Raji (cell line): ENCODE results near the gene FBXW2.

ENCODE experiments used
- POLR2A ChIP-seq: IDR thresholded peaks from 2 replicates; pipeline ENCODE4 v1.6.1; 2011; ENCODE audit warnings: low read depth, low read length, control low read depth; ENCODE audit not compliant: insufficient read depth

The FBXW2 gene

GRCh38 chr9:120791161-120791560 is 2.1 kb downstream of the FBXW2 start:
- TF ChIP-seq POLR2A = no peak

DNA sequence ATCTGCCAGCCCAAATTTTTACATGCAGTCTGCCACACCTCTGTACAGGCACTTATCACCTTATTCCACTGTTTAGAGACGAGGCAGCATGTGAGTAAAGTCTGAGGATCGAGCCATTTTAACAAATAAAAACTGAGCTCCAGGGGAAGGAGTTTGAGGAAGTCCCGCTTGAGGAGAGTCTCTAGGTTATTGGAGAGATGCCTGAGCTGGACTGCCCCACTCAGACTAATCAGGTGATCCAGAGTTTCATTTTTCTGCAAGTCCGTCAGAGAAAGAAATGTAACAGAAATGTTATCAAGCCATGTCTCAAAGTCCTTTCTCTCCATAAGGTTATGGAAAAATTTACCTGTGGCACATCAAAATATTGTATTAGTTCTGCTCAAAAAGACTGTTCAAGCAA is 5.3 kb downstream of the FBXW2 start:
- TF ChIP-seq POLR2A = no peak

- TF ChIP-seq POLR2A = no peak
Observed at GRCh38 chr9:120783602-120784047, 9.6 kb downstream of the FBXW2 start.

DNA sequence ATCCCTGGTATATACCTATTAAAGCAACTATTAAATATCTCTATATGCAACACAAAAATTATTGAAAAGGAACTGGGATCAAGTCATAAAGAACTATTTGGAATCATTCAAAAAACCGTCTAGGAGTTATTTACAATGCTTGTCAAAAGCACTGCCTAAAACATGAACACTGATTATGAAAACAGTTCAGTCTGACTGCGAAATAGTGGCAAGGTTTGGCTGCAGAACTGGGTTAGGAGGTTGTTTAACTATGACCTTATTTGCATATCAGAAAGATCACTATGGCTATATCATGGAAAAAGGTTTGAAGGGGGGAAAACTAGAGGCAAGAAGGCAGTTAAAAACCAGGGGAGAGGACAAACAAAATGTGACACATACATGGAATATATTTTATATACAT is 12.0 kb downstream of the FBXW2 start:
- no peak for TF ChIP-seq POLR2A

DNA sequence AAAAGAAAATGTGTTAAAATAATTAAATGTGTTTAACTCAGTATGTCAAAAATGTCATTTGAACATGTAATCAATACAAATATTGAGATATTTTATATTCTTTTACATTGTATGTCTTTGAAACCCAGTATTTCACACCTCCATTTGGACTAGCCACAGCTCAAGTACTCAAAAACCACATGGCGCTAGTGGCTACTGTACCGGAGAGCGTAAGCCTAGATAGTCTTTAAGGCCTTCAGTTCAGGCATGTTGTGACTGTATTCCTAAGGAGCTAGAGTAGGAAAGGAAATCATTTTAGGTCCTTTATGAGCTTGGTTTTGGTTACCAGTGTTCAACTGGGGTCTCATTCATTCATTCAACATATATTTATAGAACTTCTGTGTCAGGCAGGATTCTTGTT is 12.8 kb downstream of the FBXW2 start:
- no peak for TF ChIP-seq POLR2A

DNA sequence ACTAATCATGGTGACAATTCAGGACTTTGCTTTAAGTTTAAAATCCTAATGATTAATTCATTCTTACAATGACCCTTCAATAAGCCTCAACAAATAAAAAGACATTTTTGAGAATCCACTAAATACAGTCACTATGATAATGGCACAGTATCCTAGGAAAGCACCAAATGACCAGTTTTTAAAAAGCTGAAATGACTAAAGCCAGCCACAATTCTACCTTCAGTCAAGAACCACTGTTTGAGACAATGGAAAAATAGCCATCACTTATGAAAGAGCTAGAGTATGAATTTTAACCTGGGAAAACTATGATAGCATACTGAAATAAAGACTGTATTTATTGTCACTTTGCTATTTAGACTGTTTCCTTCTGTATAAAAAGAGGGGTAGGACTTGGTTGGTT is 14.0 kb downstream of the FBXW2 start:
- no peak for TF ChIP-seq POLR2A

DNA sequence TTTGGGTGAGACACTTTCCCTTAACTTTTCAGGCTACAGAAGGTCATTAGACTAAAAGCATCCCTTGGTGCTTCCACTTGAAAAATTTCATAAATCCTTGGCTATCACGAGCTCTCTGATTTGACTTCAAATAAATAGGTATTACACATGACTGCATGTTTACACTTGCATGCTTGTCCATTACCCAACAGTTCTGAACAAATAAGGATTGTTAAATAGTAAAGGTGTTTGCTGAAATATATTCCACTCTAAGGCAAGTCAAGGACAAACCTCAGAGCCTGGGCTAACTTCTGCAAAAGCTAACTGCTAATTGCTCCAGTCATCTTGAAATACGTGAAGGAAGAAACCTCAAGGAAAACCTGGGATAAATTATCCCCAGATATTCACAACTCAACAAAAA is 14.5 kb downstream of the FBXW2 start:
- TF ChIP-seq POLR2A = no peak

GRCh38 chr9:120777229-120777628 is 16.0 kb downstream of the FBXW2 start:
- no peak for TF ChIP-seq POLR2A

GRCh38 chr9:120776788-120777187 is 16.4 kb downstream of the FBXW2 start:
- no peak for TF ChIP-seq POLR2A

DNA sequence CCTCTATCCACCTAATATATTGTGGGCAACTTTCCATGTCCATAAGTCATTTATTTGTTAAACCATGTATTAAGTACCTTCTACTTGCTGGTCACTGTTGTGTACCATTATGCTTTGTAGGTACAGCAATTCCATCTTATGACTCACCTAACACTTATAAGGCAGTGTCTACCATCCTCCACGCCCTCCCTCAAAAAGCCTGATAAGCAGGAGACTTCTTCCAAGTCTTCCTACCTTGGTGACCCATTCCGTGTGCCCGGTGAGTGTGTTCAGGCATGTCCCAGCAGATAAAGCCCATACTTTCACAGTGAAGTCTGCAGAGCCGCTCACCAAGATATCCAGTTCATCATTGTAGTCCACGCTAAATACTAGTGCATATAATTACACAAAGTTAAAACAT is 17.4 kb downstream of the FBXW2 start:
- no peak for TF ChIP-seq POLR2A

DNA sequence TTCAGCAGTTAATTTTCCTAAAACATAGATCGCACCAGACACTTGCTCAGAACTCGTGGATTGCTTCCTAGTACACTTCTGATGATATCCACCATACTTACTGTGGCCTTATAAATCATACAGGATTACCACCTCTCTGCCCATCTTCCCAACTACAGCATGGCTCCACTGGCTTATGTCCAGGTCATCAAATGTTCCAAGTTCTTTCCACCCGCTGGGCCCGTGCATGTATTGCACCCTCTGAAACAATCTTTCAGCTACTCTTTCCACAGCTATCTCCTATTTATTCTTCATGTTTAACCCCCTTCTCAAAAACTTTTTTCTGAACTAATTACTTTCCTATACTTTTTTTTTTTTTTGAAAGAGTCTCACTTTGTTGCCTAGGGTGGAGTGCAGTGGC is 18.5 kb downstream of the FBXW2 start:
- no peak for TF ChIP-seq POLR2A

DNA sequence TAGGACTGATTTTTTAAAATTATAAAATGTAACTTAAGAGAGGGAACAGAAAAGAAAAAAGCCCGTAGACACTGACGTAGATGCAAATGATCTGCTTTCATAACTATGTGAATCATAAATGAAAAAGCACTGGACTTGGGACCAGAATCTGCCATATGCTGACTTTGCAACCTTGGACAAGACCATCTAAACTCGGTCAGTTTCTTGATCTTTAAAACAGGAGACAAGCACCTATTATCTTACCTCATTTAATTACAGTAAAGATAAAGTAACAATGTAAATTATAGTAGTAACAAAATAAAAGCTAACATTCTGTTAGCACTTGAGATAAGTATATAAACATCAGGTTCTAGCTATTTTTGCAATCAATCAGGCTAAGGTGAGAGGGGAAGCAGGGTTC is 20.0 kb downstream of the FBXW2 start:
- TF ChIP-seq POLR2A = no peak

GRCh38 chr9:120770931-120771330 is 22.3 kb downstream of the FBXW2 start:
- TF ChIP-seq POLR2A = no peak

DNA sequence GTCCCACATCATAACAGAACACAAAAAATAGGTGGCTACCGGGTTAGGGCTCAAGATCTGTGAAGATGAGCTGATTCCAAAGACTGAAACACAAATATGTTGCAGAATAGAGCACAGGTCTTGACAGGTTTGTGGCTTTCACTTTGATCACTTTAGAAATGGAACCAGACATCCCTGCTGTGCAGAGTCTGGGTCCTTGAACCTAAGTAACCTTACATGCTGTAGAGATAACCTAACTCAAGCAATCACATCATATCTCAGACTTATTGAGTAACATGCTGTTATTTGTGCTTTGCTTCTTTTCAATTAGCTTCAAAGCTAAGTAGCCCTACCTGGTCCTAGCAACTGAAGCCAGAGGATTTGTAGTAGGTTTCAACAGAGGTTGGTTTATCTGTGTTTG is 24.3 kb downstream of the FBXW2 start:
- TF ChIP-seq POLR2A = no peak

DNA sequence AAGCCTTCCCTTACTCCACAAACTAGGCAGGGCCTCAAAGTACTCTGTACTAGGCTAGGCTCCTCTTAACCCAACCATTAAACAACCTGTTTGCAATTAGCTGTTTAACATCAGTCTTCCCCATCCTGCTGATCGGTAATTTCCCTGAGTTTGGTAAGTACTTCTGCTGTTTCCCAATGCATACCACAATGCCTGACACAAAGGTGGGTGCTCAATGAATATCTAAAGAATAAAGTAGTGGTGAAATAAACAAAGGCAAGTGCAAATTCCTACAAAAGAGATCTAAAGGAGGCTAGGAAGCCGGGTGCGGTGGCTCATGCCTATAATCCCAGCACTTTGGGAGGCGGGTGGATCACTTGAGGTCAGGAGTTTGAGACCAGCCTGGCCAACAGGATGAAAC is 25.0 kb downstream of the FBXW2 start:
- TF ChIP-seq POLR2A = no peak

DNA sequence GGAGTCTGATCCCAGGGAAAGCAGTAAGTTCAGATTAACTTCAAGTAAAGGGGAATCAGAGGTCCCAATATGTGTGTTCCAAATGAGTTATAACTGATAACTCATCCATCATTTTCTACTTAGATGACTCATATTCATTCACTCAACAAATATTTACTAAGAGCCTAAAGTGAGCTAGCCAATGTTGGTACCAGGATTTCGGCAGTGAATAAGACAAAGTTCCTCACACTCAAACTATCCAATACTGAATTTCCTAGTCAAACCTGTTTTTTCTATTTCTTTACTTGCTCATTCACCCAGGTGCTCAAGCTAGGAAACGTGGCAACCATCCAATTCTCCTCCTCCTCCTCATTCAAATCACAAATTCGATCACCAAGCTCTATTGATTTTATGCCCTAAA is 25.8 kb downstream of the FBXW2 start:
- no peak for TF ChIP-seq POLR2A

DNA sequence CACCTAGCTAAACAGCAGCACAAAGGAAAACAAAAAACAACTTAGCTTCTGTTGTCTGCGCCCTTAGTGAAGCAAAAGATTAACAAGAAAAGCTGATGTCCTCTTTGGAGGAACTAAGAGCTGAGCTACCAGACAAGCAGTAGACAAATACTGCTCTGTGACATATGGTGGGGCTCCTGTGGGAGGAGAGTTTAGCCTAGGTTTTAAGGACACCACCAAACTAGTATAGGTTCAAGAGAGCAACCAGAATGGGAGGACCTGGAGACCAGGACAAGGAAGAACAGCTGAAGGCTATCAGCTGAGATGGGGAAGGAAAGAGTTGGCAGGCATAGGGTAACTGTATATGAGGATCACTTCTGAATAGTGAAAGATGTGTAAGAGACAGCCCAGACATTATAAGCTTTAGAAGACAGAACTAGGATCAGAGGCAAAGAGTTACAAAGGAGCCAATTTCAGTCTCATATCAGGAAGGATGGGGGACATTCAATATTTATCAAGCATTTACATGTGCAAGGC is 27.2 kb downstream of the FBXW2 start:
- no peak for TF ChIP-seq POLR2A

- no peak for TF ChIP-seq POLR2A
Observed at GRCh38 chr9:120764476-120764875, 28.7 kb downstream of the FBXW2 start.

DNA sequence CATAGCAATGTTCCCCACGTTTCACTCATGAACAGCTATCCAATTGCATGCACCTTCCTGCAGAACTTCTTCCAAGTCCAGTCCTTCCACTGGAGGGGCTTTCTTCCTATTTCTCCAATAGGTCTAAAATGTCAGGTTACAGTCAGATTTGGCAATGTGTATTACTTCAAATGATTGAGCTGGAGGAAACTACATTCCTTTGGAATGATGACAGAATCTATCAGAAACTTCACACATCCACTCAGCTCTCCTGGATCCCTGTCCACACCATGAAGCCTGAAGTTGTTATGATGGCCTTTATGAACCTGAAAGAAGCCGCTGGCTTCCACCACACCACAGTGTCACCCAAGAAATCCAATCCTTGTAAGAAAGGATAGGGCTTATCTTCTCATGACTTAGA is 32.2 kb downstream of the FBXW2 start:
- TF ChIP-seq POLR2A = no peak
